Loucy (cell line): Measurements from ENCODE around the gene PRELP.

Experiments used
- H2AFZ ChIP-seq: fragments of 200-600 bp; sonication (generic); 2 replicates; pipeline ENCODE4 v1.6.0; 2016; ENCODE audit warnings: antibody characterized with exemption, mild to moderate bottlenecking, low read length, moderate library complexity
- H3F3A ChIP-seq: fragments of 200-600 bp; 2 replicates; pipeline ENCODE4 v1.6.0; 2016; ENCODE audit warnings: antibody characterized with exemption, low read depth, mild to moderate bottlenecking
- H3K27me3 ChIP-seq: fragments of 200-600 bp; sonication (generic); 2 replicates; pipeline ENCODE4 v1.6.1; 2014; ENCODE audit warnings: low read length, mild to moderate bottlenecking; ENCODE audit not compliant: insufficient read depth, poor library complexity, severe bottlenecking
- H3K36me3 ChIP-seq: fragments of 200-600 bp; sonication (generic); 2 replicates; pipeline ENCODE4 v1.6.1; 2016; ENCODE audit warnings: low read length; ENCODE audit not compliant: insufficient read depth
- H3K4me1 ChIP-seq: fragments of 200-600 bp; sonication (generic); 2 replicates; pipeline ENCODE4 v1.5.1; 2014; ENCODE audit warnings: low read length, mild to moderate bottlenecking; ENCODE audit not compliant: insufficient read depth, poor library complexity, severe bottlenecking
- H3K4me2 ChIP-seq: fragments of 200-600 bp; sonication (generic); 2 replicates; pipeline ENCODE4 v1.6.0; 2014; ENCODE audit warnings: antibody characterized with exemption, low read length, low read depth, mild to moderate bottlenecking; ENCODE audit not compliant: poor library complexity, severe bottlenecking
- H3K4me3 ChIP-seq: fragments of 200-600 bp; sonication (generic); 2 replicates; pipeline ENCODE4 v1.5.1; 2014; ENCODE audit warnings: low read length, mild to moderate bottlenecking, mixed read lengths; ENCODE audit not compliant: poor library complexity, severe bottlenecking
- H3K79me2 ChIP-seq: fragments of 200-600 bp; sonication (generic); 2 replicates; pipeline ENCODE4 v1.6.1; 2014; ENCODE audit warnings: low read length; ENCODE audit not compliant: insufficient read depth
- H3K9ac ChIP-seq: fragments of 200-600 bp; sonication (generic); 2 replicates; pipeline ENCODE4 v1.6.0; 2014; ENCODE audit warnings: mild to moderate bottlenecking, low read depth, low read length, moderate library complexity; ENCODE audit not compliant: poor library complexity, severe bottlenecking
- H3K9me2 ChIP-seq: fragments of 200-600 bp; sonication (generic); replicated peaks from 2 replicates; pipeline ENCODE4 v1.6.1; 2016; ENCODE audit warnings: low read depth, low read length, mixed read lengths
- H3K9me3 ChIP-seq: fragments of 200-600 bp; sonication (generic); 2 replicates; pipeline ENCODE4 v1.6.1; 2014; ENCODE audit warnings: mild to moderate bottlenecking, antibody characterized with exemption, low read length, low read depth; ENCODE audit not compliant: insufficient read depth
- H4K20me1 ChIP-seq: fragments of 200-600 bp; sonication (generic); 2 replicates; pipeline ENCODE4 v1.6.0; 2014; ENCODE audit warnings: antibody characterized with exemption, low read length, mild to moderate bottlenecking; ENCODE audit not compliant: insufficient read depth, poor library complexity, severe bottlenecking
- EZH2phosphoT487 ChIP-seq: fragments of 200-600 bp; IDR thresholded peaks from 2 replicates; pipeline ENCODE4 v1.6.1; 2018; ENCODE audit warnings: antibody characterized with exemption, mild to moderate bottlenecking, moderate library complexity, borderline replicate concordance
- TF ChIP-seq, protein P1 (sequence below): fragments of 200-600 bp; sonication (generic); conservative IDR thresholded peaks from 2 replicates; pipeline ENCODE4 v1.5.1; 2014; ENCODE audit warnings: mild to moderate bottlenecking, antibody characterized with exemption, low read length

The PRELP gene

GRCh38 chr1:203481196-203481595 is 5.6 kb downstream of the PRELP start:
- H3K79me2 ChIP-seq: no peaks in the 10 kb centered on the region
- H3K4me2 ChIP-seq: no peak overlapping the region
- no peak overlapping the region for H2AFZ ChIP-seq
- H4K20me1 ChIP-seq: no peaks in the 10 kb centered on the region
- TF ChIP-seq, protein P1, sequence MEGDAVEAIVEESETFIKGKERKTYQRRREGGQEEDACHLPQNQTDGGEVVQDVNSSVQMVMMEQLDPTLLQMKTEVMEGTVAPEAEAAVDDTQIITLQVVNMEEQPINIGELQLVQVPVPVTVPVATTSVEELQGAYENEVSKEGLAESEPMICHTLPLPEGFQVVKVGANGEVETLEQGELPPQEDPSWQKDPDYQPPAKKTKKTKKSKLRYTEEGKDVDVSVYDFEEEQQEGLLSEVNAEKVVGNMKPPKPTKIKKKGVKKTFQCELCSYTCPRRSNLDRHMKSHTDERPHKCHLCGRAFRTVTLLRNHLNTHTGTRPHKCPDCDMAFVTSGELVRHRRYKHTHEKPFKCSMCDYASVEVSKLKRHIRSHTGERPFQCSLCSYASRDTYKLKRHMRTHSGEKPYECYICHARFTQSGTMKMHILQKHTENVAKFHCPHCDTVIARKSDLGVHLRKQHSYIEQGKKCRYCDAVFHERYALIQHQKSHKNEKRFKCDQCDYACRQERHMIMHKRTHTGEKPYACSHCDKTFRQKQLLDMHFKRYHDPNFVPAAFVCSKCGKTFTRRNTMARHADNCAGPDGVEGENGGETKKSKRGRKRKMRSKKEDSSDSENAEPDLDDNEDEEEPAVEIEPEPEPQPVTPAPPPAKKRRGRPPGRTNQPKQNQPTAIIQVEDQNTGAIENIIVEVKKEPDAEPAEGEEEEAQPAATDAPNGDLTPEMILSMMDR: no peak
- TF ChIP-seq EZH2phosphoT487: no peak
- H3K4me3 ChIP-seq: no peak overlapping the region
- no peaks in the 10 kb centered on the region for H3K27me3 ChIP-seq
- H3F3A ChIP-seq: no peaks in the 10 kb centered on the region
- H3K9ac ChIP-seq: no peak overlapping the region
- no peaks in the 10 kb centered on the region for H3K36me3 ChIP-seq
- no peaks in the 10 kb centered on the region for H3K9me2 ChIP-seq
- H3K9me3 ChIP-seq: no peaks in the 10 kb centered on the region
- H3K4me1 ChIP-seq: no peaks in the 10 kb centered on the region

DNA sequence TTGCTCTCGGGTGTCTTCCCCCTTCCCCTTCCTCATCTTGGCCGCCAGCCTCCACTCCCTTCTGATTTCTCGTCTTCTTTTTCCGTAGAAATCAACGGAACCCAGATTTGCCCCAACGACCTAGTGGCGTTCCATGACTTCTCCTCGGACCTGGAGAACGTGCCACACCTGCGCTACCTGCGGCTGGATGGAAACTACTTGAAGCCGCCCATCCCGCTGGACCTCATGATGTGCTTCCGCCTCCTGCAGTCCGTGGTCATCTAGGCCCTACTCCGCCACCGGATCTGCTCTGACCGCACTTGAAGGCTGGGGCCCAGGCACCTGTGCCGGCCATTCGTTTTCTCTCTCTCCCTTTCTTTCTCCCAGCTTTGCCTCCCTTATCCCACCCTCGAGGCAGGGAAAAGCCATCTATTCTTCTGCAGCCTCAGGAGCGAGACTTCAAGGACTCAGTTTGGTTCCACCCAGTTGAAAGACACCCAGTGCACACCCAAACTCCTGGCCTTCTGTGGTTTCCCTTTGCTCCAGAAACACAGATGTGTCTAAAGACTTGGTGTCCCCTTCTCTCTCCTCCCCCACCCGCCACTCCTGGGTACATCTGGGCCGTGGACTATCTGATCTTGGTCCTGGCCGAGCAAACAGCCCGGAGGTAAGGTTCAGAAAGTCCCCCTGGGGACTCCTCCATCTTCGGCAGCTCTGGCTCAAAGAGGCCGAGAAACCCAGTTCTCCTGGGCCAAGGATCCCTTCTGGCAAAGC is 11.2 kb downstream of the PRELP start:
- Histone ChIP-seq H3K4me2 (no peak overlapping the region), H3K27me3 (no peaks in the 10 kb centered on the region), H3K9me2 (no peaks in the 10 kb centered on the region), H4K20me1 (no peaks in the 10 kb centered on the region), H2AFZ (peak overlapping the region; percentile 79; the same call in 1 of the 2 replicates), H3K36me3 (no peaks in the 10 kb centered on the region), H3K4me3 (no peak overlapping the region), H3K9ac (peak overlapping the region; percentile 43), H3F3A (no peaks in the 10 kb centered on the region), H3K79me2 (no peaks in the 10 kb centered on the region), H3K4me1 (no peaks in the 10 kb centered on the region), H3K9me3 (no peaks in the 10 kb centered on the region)
- TF ChIP-seq, protein P1: no peak
- TF ChIP-seq EZH2phosphoT487: no peak

DNA sequence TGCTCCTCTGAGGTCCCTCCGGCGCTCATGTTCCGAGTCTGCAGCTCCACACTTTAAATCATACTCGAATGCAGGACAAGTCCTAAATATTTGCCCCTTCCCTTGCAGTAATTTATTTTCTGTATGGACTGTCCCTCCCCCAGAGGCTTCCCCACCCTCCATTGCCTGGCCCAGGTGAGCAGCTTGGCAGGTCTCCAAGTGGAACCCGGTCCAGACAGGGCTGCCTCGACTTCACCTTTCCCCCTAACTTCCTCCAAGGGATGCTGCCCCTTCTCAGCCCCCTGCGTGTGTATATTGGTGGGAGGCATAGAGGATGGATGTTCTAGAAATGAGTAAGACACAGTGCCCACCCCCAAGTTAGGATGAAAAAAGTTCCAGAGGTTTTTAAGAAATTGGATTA is 12.9 kb downstream of the PRELP start:
- Histone ChIP-seq H4K20me1 (no peaks in the 10 kb centered on the region), H3K9me2 (no peaks in the 10 kb centered on the region), H3K4me3 (no peak overlapping the region), H2AFZ (no peak overlapping the region), H3F3A (no peaks in the 10 kb centered on the region), H3K4me1 (no peaks in the 10 kb centered on the region), H3K9me3 (no peaks in the 10 kb centered on the region), H3K4me2 (no peak overlapping the region), H3K9ac (no peak overlapping the region), H3K36me3 (no peaks in the 10 kb centered on the region), H3K27me3 (no peaks in the 10 kb centered on the region), H3K79me2 (no peaks in the 10 kb centered on the region)
- TF ChIP-seq, protein P1: no peak
- no peak for TF ChIP-seq EZH2phosphoT487
